Measurements from ENCODE around the gene APOOL.

APOOL gene

DNA sequence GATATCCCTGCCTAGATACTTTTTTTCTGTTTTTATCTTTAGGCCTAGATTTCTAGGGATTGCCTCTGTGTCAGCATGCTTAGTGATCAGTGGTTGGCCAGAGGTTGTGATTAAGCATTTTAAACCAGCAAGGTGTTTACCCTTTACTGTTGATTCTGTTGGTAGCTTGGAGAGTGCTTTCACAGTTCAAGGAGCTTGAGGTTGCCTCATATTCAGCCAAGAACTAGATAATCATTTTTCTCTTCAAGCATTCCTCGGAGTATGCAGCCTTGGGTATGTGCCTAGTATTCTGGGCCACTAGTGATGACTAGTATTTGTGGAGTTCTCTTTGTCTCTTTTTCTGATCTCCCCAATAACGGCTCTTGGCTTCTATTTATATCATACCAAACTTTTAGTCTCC, 20.4 kb downstream of the APOOL start:
- no peak overlapping the region for H2AK5ac ChIP-seq (ENCODE audit: low read length, severe bottlenecking)
- no peak overlapping the region for H4K91ac ChIP-seq (ENCODE audit: low read length)
- no peak overlapping the region for H3K4ac ChIP-seq (ENCODE audit: low read depth in 1 of 2, low read length in 2 of 2)
- H3K79me1 ChIP-seq (replicated peaks; ENCODE audit: low read length, poor library complexity, severe bottlenecking), result peaks cover 19% of the 10 kb centered on the region
- no peak overlapping the region for H3K4me2 ChIP-seq (ENCODE audit: low read length, poor library complexity, severe bottlenecking)
- H3K9ac ChIP-seq (ENCODE audit: low read length), result no peak overlapping the region
- no peak overlapping the region for H2BK5ac ChIP-seq (ENCODE audit: low read depth, low read length, poor library complexity, severe bottlenecking)
- H3K14ac ChIP-seq (ENCODE audit: low read length in 2 of 2), result no peak overlapping the region
- no peak overlapping the region for H4K8ac ChIP-seq (ENCODE audit: low read length)
- no peak for DNase-seq
- H3K4me1 ChIP-seq (ENCODE audit: control insufficient read depth, insufficient read depth, low read depth, low read length), result no peaks in the 10 kb centered on the region
- H3K18ac ChIP-seq (ENCODE audit: low read depth in 1 of 2, low read length in 2 of 2), result no peak overlapping the region
- no peak overlapping the region for H3K4me3 ChIP-seq (ENCODE audit: insufficient read depth in 1 of 2, low read depth in 1 of 2, low read length in 2 of 2)
- no peak overlapping the region for H2BK15ac ChIP-seq (ENCODE audit: low read depth, poor library complexity, severe bottlenecking)
- no peak overlapping the region for H2AFZ ChIP-seq (ENCODE audit: low read depth, low read length)
- no peaks in the 10 kb centered on the region for H3K27me3 ChIP-seq (ENCODE audit: control insufficient read depth in 1 of 2, insufficient read depth in 1 of 2, low read length in 2 of 2)
- peaks cover 2% of the 10 kb centered on the region for H3K9me3 ChIP-seq (ENCODE audit: control insufficient read depth, low read length)
- no peak overlapping the region for H2BK12ac ChIP-seq (ENCODE audit: low read length in 2 of 2)
- H2BK120ac ChIP-seq (ENCODE audit: low read depth, low read length), result no peak overlapping the region
- H3K23ac ChIP-seq (ENCODE audit: low read length in 2 of 2), result no peak overlapping the region
- H3K27ac ChIP-seq (ENCODE audit: low read length, poor library complexity, severe bottlenecking), result no peak overlapping the region
- H3K36me3 ChIP-seq (ENCODE audit: control insufficient read depth in 1 of 2, insufficient read depth in 2 of 2, low read depth in 1 of 2, low read length in 2 of 2), result no peaks in the 10 kb centered on the region
- no CpG with 5 or more reads among the region's 2 CpGs for WGBS

DNA sequence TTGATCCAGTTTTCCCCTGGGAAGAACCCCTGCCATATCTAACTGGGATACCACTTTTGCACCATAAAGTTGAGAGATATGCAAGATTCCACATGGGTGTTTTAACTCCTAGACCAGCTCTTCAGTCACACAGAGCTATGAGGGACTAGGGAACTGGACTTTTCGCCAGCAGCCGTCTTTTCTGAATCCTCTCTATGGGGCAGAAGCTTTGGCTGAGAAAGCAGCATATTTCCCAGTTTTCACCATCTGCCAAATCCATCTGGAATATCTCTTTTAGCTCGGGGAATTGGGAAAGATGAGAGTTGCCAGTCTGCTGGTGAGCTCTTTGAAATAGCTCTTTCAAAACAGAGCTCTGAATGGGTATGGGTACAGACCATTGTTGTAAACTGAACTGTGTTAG, 20.9 kb downstream of the APOOL start:
- Histone ChIP-seq H3K9me3 (ENCODE audit: control insufficient read depth, low read length) (no peaks in the 10 kb centered on the region), H2BK120ac (ENCODE audit: low read depth, low read length) (no peak overlapping the region), H3K23ac (ENCODE audit: low read length in 2 of 2) (no peak overlapping the region), H3K18ac (ENCODE audit: low read depth in 1 of 2, low read length in 2 of 2) (no peak overlapping the region), H3K4ac (ENCODE audit: low read depth in 1 of 2, low read length in 2 of 2) (no peak overlapping the region), H4K8ac (ENCODE audit: low read length) (no peak overlapping the region), H3K4me2 (ENCODE audit: low read length, poor library complexity, severe bottlenecking) (no peak overlapping the region), H3K4me1 (ENCODE audit: control insufficient read depth, insufficient read depth, low read depth, low read length) (no peaks in the 10 kb centered on the region), H2BK5ac (ENCODE audit: low read depth, low read length, poor library complexity, severe bottlenecking) (no peak overlapping the region), H2BK15ac (ENCODE audit: low read depth, poor library complexity, severe bottlenecking) (no peak overlapping the region), H3K27me3 (ENCODE audit: control insufficient read depth in 1 of 2, insufficient read depth in 1 of 2, low read length in 2 of 2) (no peaks in the 10 kb centered on the region), H3K36me3 (ENCODE audit: control insufficient read depth in 1 of 2, insufficient read depth in 2 of 2, low read depth in 1 of 2, low read length in 2 of 2) (no peaks in the 10 kb centered on the region), H2AFZ (ENCODE audit: low read depth, low read length) (no peak overlapping the region), H4K91ac (ENCODE audit: low read length) (no peak overlapping the region), H2BK12ac (ENCODE audit: low read length in 2 of 2) (no peak overlapping the region), H3K27ac (ENCODE audit: low read length, poor library complexity, severe bottlenecking) (no peak overlapping the region), H3K9ac (ENCODE audit: low read length) (no peak overlapping the region), H3K79me1 (replicated peaks; ENCODE audit: low read length, poor library complexity, severe bottlenecking) (peaks cover 19% of the 10 kb centered on the region), H3K14ac (ENCODE audit: low read length in 2 of 2) (no peak overlapping the region), H3K4me3 (ENCODE audit: insufficient read depth in 1 of 2, low read depth in 1 of 2, low read length in 2 of 2) (no peak overlapping the region), H2AK5ac (ENCODE audit: low read length, severe bottlenecking) (no peak overlapping the region)
- WGBS, result 100% methylated on average over 2 of the region's 3 CpGs
- DNase-seq, result no peak

DNA sequence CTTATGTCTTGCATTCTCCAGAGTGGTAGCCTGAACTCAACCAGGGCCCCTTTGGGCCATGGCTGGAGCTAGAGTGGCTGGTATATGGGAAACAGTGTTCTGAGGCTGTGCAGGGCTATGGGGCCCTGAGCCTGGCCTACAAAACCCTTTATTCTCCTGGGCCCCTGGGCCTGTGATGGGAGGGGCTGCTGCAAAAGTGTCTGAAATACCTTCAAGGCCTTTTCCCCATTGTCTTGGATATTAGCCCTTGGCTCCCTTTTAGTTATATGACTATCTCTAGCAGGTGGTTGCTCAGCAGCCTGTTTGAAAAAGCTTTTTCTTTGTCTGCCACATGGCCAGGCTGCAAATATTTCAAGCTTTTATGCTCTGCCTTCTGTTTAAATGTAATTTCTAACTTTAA, 22.5 kb downstream of the APOOL start:
- Histone ChIP-seq H2BK12ac (ENCODE audit: low read length in 2 of 2) (no peak overlapping the region), H2AFZ (ENCODE audit: low read depth, low read length) (no peak overlapping the region), H2BK120ac (ENCODE audit: low read depth, low read length) (no peak overlapping the region), H3K79me1 (replicated peaks; ENCODE audit: low read length, poor library complexity, severe bottlenecking) (peaks cover 8% of the 10 kb centered on the region), H2BK15ac (ENCODE audit: low read depth, poor library complexity, severe bottlenecking) (no peak overlapping the region), H3K14ac (ENCODE audit: low read length in 2 of 2) (no peak overlapping the region), H3K9ac (ENCODE audit: low read length) (no peak overlapping the region), H3K23ac (ENCODE audit: low read length in 2 of 2) (no peak overlapping the region), H2AK5ac (ENCODE audit: low read length, severe bottlenecking) (no peak overlapping the region), H3K4me2 (ENCODE audit: low read length, poor library complexity, severe bottlenecking) (no peak overlapping the region), H3K9me3 (ENCODE audit: control insufficient read depth, low read length) (no peaks in the 10 kb centered on the region), H3K4me3 (ENCODE audit: insufficient read depth in 1 of 2, low read depth in 1 of 2, low read length in 2 of 2) (no peak overlapping the region), H3K27me3 (ENCODE audit: control insufficient read depth in 1 of 2, insufficient read depth in 1 of 2, low read length in 2 of 2) (no peaks in the 10 kb centered on the region), H3K27ac (ENCODE audit: low read length, poor library complexity, severe bottlenecking) (no peak overlapping the region), H3K4me1 (ENCODE audit: control insufficient read depth, insufficient read depth, low read depth, low read length) (no peaks in the 10 kb centered on the region), H3K36me3 (ENCODE audit: control insufficient read depth in 1 of 2, insufficient read depth in 2 of 2, low read depth in 1 of 2, low read length in 2 of 2) (no peaks in the 10 kb centered on the region), H2BK5ac (ENCODE audit: low read depth, low read length, poor library complexity, severe bottlenecking) (no peak overlapping the region), H3K18ac (ENCODE audit: low read depth in 1 of 2, low read length in 2 of 2) (no peak overlapping the region), H4K91ac (ENCODE audit: low read length) (no peak overlapping the region), H4K8ac (ENCODE audit: low read length) (no peak overlapping the region), H3K4ac (ENCODE audit: low read depth in 1 of 2, low read length in 2 of 2) (no peak overlapping the region)
- DNase-seq, result no peak

DNA sequence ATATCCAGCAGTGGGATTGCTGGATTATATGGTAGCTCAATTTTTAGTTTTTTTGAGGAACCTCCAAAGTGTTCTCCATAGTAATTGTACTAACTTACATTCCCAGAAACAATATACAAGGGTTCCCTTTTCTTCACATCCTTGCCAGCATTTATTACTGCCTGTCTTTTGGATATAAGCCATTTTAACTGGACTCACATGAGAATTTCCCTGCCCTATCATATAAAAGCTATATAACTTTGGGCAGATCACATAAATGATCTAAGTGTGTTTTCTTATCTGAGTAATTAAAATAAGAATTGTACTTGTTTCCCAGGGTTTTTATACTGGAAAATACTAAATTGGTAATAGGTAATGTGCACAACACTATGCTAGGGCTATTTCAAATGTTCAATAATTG, 25.4 kb downstream of the APOOL start:
- H2BK15ac ChIP-seq (ENCODE audit: low read depth, poor library complexity, severe bottlenecking), result no peak overlapping the region
- H3K18ac ChIP-seq (ENCODE audit: low read depth in 1 of 2, low read length in 2 of 2), result no peak overlapping the region
- H3K4me3 ChIP-seq (ENCODE audit: insufficient read depth in 1 of 2, low read depth in 1 of 2, low read length in 2 of 2), result no peak overlapping the region
- H3K23ac ChIP-seq (ENCODE audit: low read length in 2 of 2), result no peak overlapping the region
- no peak overlapping the region for H3K4ac ChIP-seq (ENCODE audit: low read depth in 1 of 2, low read length in 2 of 2)
- no peak overlapping the region for H2AK5ac ChIP-seq (ENCODE audit: low read length, severe bottlenecking)
- H3K14ac ChIP-seq (ENCODE audit: low read length in 2 of 2), result no peak overlapping the region
- DNase-seq, result no peak
- no peak overlapping the region for H2AFZ ChIP-seq (ENCODE audit: low read depth, low read length)
- no peaks in the 10 kb centered on the region for H3K36me3 ChIP-seq (ENCODE audit: control insufficient read depth in 1 of 2, insufficient read depth in 2 of 2, low read depth in 1 of 2, low read length in 2 of 2)
- no peak overlapping the region for H2BK12ac ChIP-seq (ENCODE audit: low read length in 2 of 2)
- no peak overlapping the region for H3K9ac ChIP-seq (ENCODE audit: low read length)
- no peaks in the 10 kb centered on the region for H3K27me3 ChIP-seq (ENCODE audit: control insufficient read depth in 1 of 2, insufficient read depth in 1 of 2, low read length in 2 of 2)
- H4K8ac ChIP-seq (ENCODE audit: low read length), result no peak overlapping the region
- H2BK120ac ChIP-seq (ENCODE audit: low read depth, low read length), result no peak overlapping the region
- H2BK5ac ChIP-seq (ENCODE audit: low read depth, low read length, poor library complexity, severe bottlenecking), result no peak overlapping the region
- peaks cover 5% of the 10 kb centered on the region for H3K79me1 ChIP-seq (replicated peaks; ENCODE audit: low read length, poor library complexity, severe bottlenecking)
- no peak overlapping the region for H3K27ac ChIP-seq (ENCODE audit: low read length, poor library complexity, severe bottlenecking)
- no peak overlapping the region for H4K91ac ChIP-seq (ENCODE audit: low read length)
- H3K4me2 ChIP-seq (ENCODE audit: low read length, poor library complexity, severe bottlenecking), result no peak overlapping the region
- H3K9me3 ChIP-seq (ENCODE audit: control insufficient read depth, low read length), result no peaks in the 10 kb centered on the region
- no peaks in the 10 kb centered on the region for H3K4me1 ChIP-seq (ENCODE audit: control insufficient read depth, insufficient read depth, low read depth, low read length)

Data from mesenchymal stem cell (in vitro differentiated cells and primary cell).